ENCODE measurements around the gene LRTM2.

DNA sequence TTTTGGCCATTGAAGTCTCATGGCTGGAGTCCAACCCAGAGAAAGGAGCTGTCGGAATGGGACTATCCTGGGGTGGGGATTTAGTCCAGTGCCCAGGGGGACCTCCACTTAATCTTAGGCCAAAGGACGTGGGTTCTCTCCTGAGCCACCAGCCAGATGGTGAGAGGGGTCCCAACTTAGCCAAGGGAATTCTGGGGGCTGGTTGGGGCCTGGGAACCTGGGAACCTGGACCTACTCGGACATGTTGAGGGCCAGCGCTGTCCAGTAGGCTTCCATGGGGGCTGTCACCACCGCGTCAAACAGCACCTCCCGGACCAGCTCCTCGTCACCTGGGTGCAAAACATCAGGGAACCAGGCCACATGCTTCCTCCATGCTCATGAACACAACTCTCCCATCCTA is 33.4 kb downstream of the LRTM2 start:
- TF ChIP-seq, protein P1, sequence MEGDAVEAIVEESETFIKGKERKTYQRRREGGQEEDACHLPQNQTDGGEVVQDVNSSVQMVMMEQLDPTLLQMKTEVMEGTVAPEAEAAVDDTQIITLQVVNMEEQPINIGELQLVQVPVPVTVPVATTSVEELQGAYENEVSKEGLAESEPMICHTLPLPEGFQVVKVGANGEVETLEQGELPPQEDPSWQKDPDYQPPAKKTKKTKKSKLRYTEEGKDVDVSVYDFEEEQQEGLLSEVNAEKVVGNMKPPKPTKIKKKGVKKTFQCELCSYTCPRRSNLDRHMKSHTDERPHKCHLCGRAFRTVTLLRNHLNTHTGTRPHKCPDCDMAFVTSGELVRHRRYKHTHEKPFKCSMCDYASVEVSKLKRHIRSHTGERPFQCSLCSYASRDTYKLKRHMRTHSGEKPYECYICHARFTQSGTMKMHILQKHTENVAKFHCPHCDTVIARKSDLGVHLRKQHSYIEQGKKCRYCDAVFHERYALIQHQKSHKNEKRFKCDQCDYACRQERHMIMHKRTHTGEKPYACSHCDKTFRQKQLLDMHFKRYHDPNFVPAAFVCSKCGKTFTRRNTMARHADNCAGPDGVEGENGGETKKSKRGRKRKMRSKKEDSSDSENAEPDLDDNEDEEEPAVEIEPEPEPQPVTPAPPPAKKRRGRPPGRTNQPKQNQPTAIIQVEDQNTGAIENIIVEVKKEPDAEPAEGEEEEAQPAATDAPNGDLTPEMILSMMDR (conservative IDR thresholded peaks at IDR 0.05; ENCODE audit: low read depth, low read length): no peak
- no peak for TF ChIP-seq EZH2 (IDR thresholded peaks at IDR 0.05; ENCODE audit: low read length, unreplicated experiment)

Measured in PC-3 (cell line).